Erythroblast (primary cell): Measurements from ENCODE around the gene KCNMA1.

Experiments used
- GATA1 ChIP-seq: IDR thresholded peaks from 2 replicates; pipeline ENCODE4 v1.6.1; 2011; ENCODE audit warnings: low read depth, mild to moderate bottlenecking, control low read depth, low read length, moderate library complexity
- POLR2A ChIP-seq: IDR thresholded peaks from 2 replicates; pipeline ENCODE4 v1.6.1; 2011; ENCODE audit warnings: mild to moderate bottlenecking, low read length

GRCh38 chr10:77664696-77665095 lies 27.1 kb upstream of the KCNMA1 start:
- TF ChIP-seq POLR2A (no peak), GATA1 (no peak)
